Liver (tissue), 3 donors: ENCODE data around the gene VPS13C.

Source experiments
- EGR1 ChIP-seq, 2 donors: IDR thresholded peaks; 2 replicates each; pipeline ENCODE4 v1.6.1; 2016 to 2018; ENCODE audit warnings: antibody characterized with exemption in 2 of 2, low read depth in 2 of 2
- GABPA ChIP-seq, 2 donors: IDR thresholded peaks in 1 of 2; conservative IDR thresholded peaks in 1 of 2; 2 replicates each; pipeline ENCODE4 v1.6.1; 2016; ENCODE audit warnings: antibody characterized with exemption in 2 of 2, mild to moderate bottlenecking in 1 of 2, moderate library complexity in 1 of 2
- HNF4A ChIP-seq, 2 donors: conservative IDR thresholded peaks; 2 replicates each; pipeline ENCODE4 v1.6.1; 2016; ENCODE audit warnings: antibody characterized with exemption in 2 of 2, mild to moderate bottlenecking in 2 of 2
- JUND ChIP-seq, 2 donors: IDR thresholded peaks; 2 replicates each; pipeline ENCODE4 v1.6.1; 2016; ENCODE audit warnings: antibody characterized with exemption in 2 of 2
- NR2F2 ChIP-seq: IDR thresholded peaks from 2 replicates; pipeline ENCODE4 v1.6.1; 2016; ENCODE audit warnings: antibody characterized with exemption
- RAD21 ChIP-seq, 2 donors: IDR thresholded peaks; 2 replicates each; pipeline ENCODE4 v1.6.1; 2016; ENCODE audit warnings: antibody characterized with exemption in 2 of 2, mild to moderate bottlenecking in 2 of 2
- SP1 ChIP-seq: IDR thresholded peaks from 2 replicates; pipeline ENCODE4 v1.6.1; 2018; ENCODE audit warnings: antibody characterized with exemption, mild to moderate bottlenecking
- TAF1 ChIP-seq: conservative IDR thresholded peaks from 2 replicates; pipeline ENCODE4 v1.6.1; 2016; ENCODE audit warnings: antibody characterized with exemption, mild to moderate bottlenecking
- YY1 ChIP-seq: IDR thresholded peaks from 2 replicates; pipeline ENCODE4 v1.6.1; 2016; ENCODE audit warnings: antibody characterized with exemption, mild to moderate bottlenecking
- TF ChIP-seq, protein P1 (sequence below): IDR thresholded peaks from 2 replicates; pipeline ENCODE4 v1.6.1; 2016; ENCODE audit warnings: antibody characterized with exemption, mild to moderate bottlenecking
- TF ChIP-seq, protein P2 (sequence below): fragments of 150-350 bp; IDR thresholded peaks from 2 replicates; pipeline ENCODE4 v1.5.1; 2017; ENCODE audit warnings: improper control_type of control experiment, low read depth, low read length; ENCODE audit not compliant: missing input control
- TF ChIP-seq, protein P3 (sequence below): IDR thresholded peaks from 2 replicates; pipeline ENCODE4 v1.6.1; 2016; ENCODE audit warnings: antibody characterized with exemption
- TF ChIP-seq, protein P4 (sequence below): IDR thresholded peaks from 2 replicates; pipeline ENCODE4 v1.6.1; 2016; ENCODE audit warnings: antibody characterized with exemption
- donor health status: healthy.
- donor health status: healthy.

DNA sequence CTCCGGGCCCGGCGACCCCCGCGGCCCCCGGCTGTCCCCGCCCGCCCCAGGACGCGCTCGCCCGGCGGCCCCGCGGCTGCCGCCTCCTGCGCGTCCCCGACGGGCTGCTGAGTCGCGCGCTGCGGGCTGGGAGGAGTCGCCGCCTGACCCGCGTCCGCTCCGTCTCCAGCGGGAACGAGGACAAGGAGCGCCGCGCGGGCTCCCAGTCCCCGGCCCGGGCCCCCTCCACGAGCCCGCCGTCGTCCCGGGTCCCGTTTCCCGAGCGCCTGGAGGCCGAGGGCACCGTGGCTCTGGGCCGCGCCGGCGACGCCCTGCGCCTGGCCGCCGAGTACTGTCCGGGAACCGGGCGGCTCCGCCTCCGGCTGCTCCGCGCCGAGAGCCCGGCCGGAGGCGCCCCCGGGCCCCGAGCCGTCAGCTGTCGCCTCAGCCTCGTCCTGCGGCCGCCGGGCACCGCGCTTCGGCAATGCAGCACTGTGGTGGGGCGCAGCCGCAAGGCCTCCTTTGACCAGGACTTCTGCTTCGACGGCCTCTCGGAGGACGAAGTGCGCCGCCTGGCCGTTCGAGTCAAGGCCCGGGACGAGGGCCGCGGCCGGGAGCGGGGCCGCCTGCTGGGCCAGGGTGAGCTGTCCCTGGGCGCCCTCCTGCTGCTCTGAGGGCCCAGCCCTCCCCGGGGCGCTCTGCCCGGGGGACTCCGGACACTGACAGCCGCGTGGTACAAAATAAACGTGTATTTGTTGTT lies 8.0 kb upstream of the VPS13C start:
- TF ChIP-seq, protein P1, sequence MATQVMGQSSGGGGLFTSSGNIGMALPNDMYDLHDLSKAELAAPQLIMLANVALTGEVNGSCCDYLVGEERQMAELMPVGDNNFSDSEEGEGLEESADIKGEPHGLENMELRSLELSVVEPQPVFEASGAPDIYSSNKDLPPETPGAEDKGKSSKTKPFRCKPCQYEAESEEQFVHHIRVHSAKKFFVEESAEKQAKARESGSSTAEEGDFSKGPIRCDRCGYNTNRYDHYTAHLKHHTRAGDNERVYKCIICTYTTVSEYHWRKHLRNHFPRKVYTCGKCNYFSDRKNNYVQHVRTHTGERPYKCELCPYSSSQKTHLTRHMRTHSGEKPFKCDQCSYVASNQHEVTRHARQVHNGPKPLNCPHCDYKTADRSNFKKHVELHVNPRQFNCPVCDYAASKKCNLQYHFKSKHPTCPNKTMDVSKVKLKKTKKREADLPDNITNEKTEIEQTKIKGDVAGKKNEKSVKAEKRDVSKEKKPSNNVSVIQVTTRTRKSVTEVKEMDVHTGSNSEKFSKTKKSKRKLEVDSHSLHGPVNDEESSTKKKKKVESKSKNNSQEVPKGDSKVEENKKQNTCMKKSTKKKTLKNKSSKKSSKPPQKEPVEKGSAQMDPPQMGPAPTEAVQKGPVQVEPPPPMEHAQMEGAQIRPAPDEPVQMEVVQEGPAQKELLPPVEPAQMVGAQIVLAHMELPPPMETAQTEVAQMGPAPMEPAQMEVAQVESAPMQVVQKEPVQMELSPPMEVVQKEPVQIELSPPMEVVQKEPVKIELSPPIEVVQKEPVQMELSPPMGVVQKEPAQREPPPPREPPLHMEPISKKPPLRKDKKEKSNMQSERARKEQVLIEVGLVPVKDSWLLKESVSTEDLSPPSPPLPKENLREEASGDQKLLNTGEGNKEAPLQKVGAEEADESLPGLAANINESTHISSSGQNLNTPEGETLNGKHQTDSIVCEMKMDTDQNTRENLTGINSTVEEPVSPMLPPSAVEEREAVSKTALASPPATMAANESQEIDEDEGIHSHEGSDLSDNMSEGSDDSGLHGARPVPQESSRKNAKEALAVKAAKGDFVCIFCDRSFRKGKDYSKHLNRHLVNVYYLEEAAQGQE = no peak
- TF ChIP-seq, protein P2, sequence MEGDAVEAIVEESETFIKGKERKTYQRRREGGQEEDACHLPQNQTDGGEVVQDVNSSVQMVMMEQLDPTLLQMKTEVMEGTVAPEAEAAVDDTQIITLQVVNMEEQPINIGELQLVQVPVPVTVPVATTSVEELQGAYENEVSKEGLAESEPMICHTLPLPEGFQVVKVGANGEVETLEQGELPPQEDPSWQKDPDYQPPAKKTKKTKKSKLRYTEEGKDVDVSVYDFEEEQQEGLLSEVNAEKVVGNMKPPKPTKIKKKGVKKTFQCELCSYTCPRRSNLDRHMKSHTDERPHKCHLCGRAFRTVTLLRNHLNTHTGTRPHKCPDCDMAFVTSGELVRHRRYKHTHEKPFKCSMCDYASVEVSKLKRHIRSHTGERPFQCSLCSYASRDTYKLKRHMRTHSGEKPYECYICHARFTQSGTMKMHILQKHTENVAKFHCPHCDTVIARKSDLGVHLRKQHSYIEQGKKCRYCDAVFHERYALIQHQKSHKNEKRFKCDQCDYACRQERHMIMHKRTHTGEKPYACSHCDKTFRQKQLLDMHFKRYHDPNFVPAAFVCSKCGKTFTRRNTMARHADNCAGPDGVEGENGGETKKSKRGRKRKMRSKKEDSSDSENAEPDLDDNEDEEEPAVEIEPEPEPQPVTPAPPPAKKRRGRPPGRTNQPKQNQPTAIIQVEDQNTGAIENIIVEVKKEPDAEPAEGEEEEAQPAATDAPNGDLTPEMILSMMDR = no peak
- TF ChIP-seq, protein P3, sequence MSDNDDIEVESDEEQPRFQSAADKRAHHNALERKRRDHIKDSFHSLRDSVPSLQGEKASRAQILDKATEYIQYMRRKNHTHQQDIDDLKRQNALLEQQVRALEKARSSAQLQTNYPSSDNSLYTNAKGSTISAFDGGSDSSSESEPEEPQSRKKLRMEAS = no peak
- TF ChIP-seq YY1 (no peak), JUND (IDR thresholded peaks at IDR 0.05) (no peak), GABPA (IDR thresholded peaks at IDR 0.05 in 1 of 2, conservative IDR thresholded peaks at IDR 0.05 in 1 of 2) (no peak), NR2F2 (no peak), TAF1 (no peak), HNF4A (conservative IDR thresholded peaks at IDR 0.05) (no peak), EGR1 (IDR thresholded peaks at IDR 0.05; ENCODE audit: low read depth in 2 of 2) (no peak), RAD21 (IDR thresholded peaks at IDR 0.05) (peak in 1 of 2 donors; percentile 36), SP1 (no peak)
- TF ChIP-seq, protein P4, sequence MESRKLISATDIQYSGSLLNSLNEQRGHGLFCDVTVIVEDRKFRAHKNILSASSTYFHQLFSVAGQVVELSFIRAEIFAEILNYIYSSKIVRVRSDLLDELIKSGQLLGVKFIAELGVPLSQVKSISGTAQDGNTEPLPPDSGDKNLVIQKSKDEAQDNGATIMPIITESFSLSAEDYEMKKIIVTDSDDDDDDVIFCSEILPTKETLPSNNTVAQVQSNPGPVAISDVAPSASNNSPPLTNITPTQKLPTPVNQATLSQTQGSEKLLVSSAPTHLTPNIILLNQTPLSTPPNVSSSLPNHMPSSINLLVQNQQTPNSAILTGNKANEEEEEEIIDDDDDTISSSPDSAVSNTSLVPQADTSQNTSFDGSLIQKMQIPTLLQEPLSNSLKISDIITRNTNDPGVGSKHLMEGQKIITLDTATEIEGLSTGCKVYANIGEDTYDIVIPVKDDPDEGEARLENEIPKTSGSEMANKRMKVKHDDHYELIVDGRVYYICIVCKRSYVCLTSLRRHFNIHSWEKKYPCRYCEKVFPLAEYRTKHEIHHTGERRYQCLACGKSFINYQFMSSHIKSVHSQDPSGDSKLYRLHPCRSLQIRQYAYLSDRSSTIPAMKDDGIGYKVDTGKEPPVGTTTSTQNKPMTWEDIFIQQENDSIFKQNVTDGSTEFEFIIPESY = no peak
